Panc1 (cell line): Measurements from ENCODE around the gene ZNF785.

ENCODE experiments used
- POLR2AphosphoS5 ChIP-seq: IDR thresholded peaks from 2 replicates; pipeline ENCODE4 v1.6.1; 2012; ENCODE audit warnings: mild to moderate bottlenecking, low read depth, low read length, moderate library complexity
- REST ChIP-seq, 2 experiments: IDR thresholded peaks; 2 replicates each; pipeline ENCODE4 v1.6.1; 2011 to 2012; ENCODE audit warnings: low read depth in 2 of 2, control low read depth in 1 of 2, low read length in 1 of 2, mild to moderate bottlenecking in 1 of 2, moderate library complexity in 1 of 2; ENCODE audit not compliant: insufficient read depth in 1 of 2
- SIN3A ChIP-seq: IDR thresholded peaks from 2 replicates; pipeline ENCODE4 v1.6.1; 2012; ENCODE audit warnings: low read depth, mild to moderate bottlenecking, low read length, moderate library complexity, borderline replicate concordance; ENCODE audit not compliant: insufficient read depth
- TCF7L2 ChIP-seq: IDR thresholded peaks from 2 replicates; pipeline ENCODE4 v1.6.1; 2011; ENCODE audit warnings: mild to moderate bottlenecking, low read depth, low read length, inconsistent platforms
- TF ChIP-seq, protein P1 (sequence below): fragments of 450-650 bp; IDR thresholded peaks from 2 replicates; pipeline ENCODE4 v1.5.1; 2017; ENCODE audit warnings: mild to moderate bottlenecking

- TF ChIP-seq POLR2AphosphoS5 (0 out of 2 replicates have a peak, but pooled peaks have one; percentile 33), TCF7L2 (peak; percentile 93), SIN3A (no peak), REST (IDR thresholded peaks at IDR 0.05; ENCODE audit: insufficient read depth in 1 of 2, low read depth in 2 of 2, low read length in 1 of 2) (no peak)
- TF ChIP-seq, protein P1, sequence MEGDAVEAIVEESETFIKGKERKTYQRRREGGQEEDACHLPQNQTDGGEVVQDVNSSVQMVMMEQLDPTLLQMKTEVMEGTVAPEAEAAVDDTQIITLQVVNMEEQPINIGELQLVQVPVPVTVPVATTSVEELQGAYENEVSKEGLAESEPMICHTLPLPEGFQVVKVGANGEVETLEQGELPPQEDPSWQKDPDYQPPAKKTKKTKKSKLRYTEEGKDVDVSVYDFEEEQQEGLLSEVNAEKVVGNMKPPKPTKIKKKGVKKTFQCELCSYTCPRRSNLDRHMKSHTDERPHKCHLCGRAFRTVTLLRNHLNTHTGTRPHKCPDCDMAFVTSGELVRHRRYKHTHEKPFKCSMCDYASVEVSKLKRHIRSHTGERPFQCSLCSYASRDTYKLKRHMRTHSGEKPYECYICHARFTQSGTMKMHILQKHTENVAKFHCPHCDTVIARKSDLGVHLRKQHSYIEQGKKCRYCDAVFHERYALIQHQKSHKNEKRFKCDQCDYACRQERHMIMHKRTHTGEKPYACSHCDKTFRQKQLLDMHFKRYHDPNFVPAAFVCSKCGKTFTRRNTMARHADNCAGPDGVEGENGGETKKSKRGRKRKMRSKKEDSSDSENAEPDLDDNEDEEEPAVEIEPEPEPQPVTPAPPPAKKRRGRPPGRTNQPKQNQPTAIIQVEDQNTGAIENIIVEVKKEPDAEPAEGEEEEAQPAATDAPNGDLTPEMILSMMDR = peak; percentile 95
Measured at GRCh38 chr16:30628628-30629540, 43.4 kb upstream of the ZNF785 start.
